NCI-H774 (cell line): ENCODE data around the gene PSMB1.
"Not testable (repeated sequence)": the region's sequence is repeated elsewhere in the genome, so short reads cannot be mapped to it uniquely, and the experiment has no call there.

Experiments used
- DNase-seq: peaks from one replicate; lab custom pipeline; 2025; lab: John Stamatoyannopoulos, UW

PSMB1 gene

DNA sequence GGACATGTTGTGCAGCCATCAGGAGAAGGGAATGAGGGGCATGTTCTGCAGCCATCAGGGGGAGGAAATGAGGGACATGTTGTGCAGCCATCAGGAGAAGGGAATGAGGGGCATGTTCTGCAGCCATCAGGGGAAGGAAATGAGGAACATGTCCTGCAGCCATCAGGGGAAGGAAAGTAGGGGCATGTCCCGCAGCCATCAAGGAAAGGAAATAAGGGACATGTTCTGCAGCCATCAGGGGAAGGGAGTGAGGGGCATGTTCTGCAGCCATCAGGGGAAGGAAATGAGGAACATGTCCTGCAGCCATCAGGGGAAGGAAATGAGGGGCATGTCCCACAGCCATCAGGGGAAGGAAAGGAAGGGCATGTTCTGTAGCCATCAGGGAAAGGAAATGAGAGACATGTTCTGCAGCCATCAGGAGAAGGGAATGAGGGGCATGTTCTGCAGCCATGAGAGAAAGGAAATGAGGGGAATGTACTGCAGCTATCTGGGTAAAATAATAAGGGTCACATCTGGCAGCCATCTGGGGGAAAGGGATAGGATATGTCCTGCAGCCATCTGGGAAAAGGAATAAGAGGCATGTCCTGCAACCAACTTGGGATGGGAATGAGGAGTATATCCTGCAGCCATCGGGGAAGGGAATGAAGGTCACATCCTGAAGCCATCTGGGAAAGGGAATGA lies 50.2 kb downstream of the PSMB1 start:
- DNase-seq, result not testable (repeated sequence)

DNA sequence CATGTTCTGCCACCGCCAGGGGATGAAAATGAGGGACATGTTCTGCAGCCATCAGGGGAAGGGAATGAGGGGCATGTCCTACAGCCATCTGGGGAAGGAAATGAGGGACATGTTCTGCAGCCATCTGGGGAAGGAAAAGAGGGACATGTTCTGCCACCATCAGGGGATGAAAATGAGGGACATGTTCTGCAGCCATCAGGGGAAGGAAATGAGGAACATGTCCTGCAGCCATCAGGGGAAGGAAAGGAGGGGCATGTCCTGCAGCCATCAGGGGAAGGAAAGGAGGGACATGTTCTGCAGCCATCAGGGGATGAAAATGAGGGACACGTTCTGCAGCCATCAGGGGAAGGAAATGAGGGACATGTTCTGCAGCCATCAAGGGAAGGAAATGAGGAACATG lies 50.8 kb downstream of the PSMB1 start:
- DNase-seq, result not testable (repeated sequence)

DNA sequence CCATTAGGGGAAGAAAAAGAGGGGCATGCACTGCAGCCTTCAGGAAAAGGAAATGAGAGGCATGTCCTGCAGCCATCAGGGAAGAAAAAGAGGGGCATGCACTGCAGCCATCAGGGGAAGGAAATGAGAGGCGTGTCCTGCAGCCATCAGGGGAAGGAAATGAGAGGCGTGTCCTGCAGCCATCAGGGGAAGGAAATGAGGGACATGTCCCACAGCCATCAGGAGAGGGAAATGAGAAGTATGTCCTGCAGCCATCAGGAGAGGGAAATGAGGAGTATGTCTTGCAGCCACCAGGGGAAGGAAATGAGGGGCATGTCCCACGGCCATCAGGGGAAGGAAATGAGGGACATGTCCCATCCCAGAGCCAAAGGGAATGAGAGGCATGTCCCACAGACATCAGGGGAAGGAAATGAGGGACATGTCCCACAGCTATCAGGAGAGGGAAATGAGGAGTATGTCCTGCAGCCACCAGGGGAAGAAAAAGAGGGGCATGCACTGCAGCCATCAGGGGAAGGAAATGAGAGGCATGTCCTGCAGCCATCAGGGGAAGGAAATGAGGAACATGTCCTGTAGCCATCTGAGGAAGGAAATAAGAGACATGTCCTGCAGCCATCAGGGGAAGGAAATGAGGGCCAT lies 52.0 kb downstream of the PSMB1 start:
- no peak for DNase-seq

DNA sequence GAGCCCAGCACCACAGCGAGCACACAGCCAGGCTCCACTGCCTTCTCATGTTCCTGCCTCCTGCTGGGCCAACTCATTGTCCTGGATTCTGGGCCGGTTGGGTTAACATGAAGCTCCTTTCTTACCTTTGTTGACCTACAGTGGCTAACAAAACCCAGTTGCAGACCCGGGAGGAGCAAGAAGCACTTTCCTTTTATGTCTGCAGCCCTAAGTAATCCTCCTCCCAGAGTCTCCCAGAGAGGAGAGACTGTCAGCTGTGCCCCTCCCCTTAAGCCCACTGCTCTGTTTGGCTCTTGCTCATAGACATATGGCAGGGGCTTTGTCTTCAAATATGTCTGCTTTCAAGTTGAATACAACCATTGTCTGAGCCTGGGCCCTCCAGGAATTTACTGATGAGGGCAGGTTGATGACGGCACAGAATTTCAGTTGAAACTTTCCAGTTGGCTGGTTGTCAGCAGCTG lies 55.2 kb downstream of the PSMB1 start:
- peak; percentile 84 for DNase-seq

DNA sequence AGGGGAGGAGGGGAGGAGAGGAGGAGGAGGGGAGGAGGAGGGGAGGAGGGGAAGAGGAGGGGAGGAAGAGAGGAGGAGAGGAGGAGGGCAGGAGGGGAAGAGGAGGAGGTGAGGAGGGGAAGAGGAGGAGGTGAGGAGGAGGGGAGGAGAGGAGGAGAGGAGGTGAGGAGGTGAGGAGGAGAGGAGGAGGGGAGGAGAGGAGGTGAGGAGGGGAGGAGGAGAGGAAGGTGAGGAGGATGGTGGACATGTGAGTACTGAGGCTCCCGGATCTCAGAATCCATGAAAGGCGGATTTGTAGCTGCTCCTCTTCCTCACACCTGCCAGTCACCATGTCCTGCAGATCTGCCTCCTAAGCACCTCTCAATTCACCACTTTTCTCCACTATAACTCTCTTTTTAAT lies 59.8 kb downstream of the PSMB1 start:
- no peak for DNase-seq

DNA sequence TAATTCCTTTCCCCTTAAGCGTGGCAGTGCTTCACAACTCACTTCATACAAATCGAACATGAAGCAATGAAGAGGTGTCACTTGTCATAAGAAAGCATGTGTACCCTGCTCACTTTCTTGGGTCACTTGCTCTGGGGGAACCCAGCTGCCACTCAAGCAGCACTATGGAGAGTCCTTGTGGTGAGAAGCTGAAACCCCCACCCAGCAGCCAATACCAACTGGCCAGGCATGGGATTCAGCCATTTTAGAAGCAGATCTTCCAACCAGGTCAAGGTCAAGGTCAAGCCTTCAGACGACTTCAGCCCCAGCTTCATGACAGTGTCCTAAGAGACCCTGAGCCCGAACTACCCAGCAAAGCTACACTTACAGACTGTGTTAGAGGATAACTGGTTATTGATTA lies 62.8 kb downstream of the PSMB1 start:
- no peak for DNase-seq

DNA sequence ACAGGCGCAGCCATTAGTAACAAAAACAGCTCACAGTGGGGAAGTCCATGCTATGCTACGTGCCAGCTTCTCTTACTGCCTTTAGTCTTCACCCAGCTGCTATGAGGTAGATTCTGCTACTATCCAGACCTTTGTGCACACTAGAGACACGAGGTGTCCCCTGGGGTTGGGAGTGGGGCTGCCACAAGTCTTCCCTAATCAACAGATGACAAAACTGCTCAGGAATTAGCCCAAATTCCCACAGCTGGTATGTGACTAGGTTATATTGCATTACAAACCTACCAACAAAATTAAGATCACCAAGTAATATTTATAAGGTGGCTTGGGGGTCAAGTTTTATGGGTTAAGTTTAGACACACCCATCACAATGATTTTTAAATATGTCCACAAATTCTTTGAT lies 63.3 kb downstream of the PSMB1 start:
- no peak for DNase-seq

DNA sequence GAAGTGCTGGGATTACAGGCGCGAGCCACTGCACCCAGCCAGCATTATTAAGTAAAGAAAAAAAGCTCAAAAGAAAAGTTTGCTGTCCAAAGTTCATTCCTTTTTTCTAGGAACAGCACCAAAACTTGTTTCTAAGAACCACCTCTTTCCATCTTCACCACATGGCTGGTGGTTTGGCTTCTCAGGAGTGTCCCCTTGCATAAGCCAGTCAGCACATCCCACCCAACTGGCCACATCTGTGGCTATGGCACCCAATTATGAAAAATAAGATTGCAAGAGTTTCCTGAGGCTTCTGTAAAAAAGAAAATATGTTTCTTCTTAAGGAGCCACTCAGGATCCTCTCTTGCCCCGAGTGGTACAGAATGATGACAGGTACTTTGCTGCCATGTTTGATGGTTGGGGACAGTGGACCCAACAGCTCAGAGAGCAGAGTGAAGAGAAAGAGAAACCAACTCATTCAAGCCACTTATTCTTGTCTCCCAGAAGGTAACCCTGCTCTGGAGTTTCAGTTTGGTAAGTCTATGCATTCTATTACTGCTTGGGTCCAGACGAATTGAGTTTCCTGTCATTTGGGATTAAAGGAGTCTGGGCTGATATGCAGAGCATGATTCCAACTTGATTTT lies 65.3 kb downstream of the PSMB1 start:
- DNase-seq, result no peak

DNA sequence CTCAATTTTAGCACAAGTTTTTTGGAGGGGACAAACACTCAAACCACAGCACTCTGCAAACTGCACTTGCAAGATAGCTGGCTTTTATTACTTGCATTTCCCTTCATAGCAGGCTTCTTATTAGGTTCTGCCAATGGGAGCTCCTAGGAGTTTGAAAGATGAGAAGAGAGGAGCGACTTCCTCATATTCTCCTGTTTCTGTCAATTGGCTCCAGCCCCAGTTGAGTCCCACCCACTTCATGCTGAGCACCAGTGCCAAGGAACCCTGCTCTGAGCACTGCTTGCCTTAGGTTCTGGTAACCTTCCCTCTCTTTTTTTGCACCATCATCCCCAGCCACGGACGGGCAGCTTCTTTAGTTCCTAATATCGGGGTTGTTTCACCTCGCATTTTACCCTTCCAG lies 67.9 kb downstream of the PSMB1 start:
- DNase-seq, result no peak
